22Rv1 (cell line): ENCODE measurements around the gene CLEC16A.

Experiments
- H3K27ac ChIP-seq: fragments of 450-650 bp; 2 replicates; pipeline ENCODE4 v1.5.1; 2017
- ZFX ChIP-seq: fragments of 450-650 bp; IDR thresholded peaks from 2 replicates; pipeline ENCODE4 v1.6.1; 2017; ENCODE audit warnings: antibody characterized with exemption, borderline replicate concordance
- TF ChIP-seq, protein P1 (sequence below): fragments of 450-650 bp; IDR thresholded peaks from 2 replicates; pipeline ENCODE4 v1.5.1; 2017; ENCODE audit warnings: mild to moderate bottlenecking

CLEC16A gene

DNA sequence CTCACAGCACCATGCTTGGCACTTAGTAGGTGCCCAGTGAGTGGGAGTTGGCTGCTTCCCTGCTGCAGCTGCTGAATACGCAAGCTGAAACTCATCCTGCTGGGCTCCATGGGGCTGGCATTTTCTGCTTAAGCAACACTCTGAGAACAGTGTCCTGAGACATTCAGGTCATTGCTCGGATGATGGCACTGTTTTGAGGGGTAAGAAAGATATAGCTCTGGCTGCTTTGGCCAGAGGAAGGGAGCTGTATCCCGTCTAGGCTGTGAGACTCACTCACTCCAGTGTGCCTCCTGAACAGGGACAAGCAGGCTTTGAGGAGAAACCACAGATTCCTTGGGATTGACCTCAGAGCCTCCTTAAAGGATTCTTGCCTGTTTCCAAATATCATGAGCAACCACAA, 120.5 kb downstream of the CLEC16A start:
- TF ChIP-seq, protein P1, sequence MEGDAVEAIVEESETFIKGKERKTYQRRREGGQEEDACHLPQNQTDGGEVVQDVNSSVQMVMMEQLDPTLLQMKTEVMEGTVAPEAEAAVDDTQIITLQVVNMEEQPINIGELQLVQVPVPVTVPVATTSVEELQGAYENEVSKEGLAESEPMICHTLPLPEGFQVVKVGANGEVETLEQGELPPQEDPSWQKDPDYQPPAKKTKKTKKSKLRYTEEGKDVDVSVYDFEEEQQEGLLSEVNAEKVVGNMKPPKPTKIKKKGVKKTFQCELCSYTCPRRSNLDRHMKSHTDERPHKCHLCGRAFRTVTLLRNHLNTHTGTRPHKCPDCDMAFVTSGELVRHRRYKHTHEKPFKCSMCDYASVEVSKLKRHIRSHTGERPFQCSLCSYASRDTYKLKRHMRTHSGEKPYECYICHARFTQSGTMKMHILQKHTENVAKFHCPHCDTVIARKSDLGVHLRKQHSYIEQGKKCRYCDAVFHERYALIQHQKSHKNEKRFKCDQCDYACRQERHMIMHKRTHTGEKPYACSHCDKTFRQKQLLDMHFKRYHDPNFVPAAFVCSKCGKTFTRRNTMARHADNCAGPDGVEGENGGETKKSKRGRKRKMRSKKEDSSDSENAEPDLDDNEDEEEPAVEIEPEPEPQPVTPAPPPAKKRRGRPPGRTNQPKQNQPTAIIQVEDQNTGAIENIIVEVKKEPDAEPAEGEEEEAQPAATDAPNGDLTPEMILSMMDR: no peak
- no peak for TF ChIP-seq ZFX
- H3K27ac ChIP-seq: no peak overlapping the region

- TF ChIP-seq, protein P1: no peak
- TF ChIP-seq ZFX: no peak
- H3K27ac ChIP-seq: no peak overlapping the region
These were observed 122.0 kb downstream of the CLEC16A start for GRCh38 chr16:11066261-11066870.

GRCh38 chr16:11067266-11067665, 122.9 kb downstream of the CLEC16A start:
- TF ChIP-seq, protein P1: no peak
- no peak for TF ChIP-seq ZFX
- no peak overlapping the region for H3K27ac ChIP-seq

DNA sequence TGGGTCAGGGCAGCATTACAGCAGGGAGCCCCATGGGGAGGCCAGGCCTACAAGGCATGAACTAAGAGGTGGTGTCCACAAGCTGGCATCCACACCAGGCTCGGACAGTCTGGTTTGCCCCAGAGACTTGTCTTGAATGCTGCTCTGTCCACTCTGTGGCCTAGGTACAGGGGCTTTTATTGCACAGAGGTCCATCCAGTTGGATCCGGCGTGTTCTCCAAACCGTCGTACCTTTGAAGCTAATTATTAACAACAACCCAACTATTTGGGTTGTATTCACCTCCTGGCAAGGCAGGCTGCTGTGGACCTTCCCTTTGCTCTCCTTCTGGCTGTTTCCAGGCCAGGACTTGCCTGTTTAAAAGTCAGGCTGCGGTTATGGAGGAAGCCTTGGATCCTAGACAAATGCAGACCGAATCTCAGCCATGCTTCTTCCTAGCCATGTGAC, 123.4 kb downstream of the CLEC16A start:
- no peak overlapping the region for H3K27ac ChIP-seq
- no peak for TF ChIP-seq ZFX
- TF ChIP-seq, protein P1: no peak

DNA sequence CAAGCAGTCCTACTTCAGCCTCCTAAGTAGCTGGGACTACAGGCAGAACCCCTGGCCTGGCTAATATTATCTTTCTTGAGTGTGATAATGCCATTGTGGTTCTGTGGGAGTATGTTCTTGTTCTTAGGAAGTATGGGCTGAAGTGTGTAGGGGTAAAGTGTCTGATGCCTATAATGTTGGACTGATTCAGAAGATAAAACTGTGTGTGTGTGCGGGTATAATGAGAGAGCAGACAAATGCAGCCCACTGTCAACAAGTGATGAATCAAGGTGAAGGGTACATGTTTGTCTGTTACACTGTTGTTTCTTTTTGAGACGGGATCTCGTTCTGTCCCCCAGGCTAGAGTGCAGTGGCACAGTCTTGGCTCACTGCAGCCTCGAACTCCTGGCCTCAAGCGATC, 127.5 kb downstream of the CLEC16A start:
- no peak overlapping the region for H3K27ac ChIP-seq
- TF ChIP-seq, protein P1: no peak
- TF ChIP-seq ZFX: no peak

DNA sequence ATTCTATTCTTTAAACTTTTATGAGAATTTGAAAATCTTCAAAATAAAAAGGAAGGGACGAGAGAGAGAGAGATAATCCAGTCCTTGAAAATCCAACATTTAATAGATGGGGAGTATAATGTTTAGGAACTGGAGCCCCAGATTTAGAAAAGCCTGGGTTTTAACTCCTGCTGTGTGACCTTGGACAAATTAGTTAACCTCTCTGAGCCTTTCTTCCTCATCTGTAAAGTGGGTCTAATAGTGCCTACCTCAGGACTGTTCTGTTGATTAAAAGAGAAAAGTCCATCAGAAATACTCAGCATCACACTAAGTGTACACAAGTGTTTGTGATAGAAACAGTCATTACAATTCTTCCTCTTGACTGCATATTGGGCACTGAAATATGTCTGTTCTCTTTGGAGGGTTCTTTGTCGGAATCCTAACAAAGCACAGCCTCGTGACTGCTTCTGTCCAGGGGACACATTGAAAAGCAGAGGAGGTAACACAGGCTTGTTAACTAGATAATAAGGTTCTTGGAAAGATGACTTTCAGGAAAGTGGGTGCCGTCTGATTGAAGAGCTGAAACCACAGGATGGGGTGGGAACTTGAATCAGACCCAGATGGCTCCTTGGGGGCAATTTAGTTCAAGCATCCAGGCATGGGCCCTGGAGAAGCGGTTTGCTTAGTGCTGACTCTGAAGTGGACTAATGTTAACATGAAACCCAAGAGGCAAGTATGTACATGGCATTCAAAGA, 128.2 kb downstream of the CLEC16A start:
- no peak overlapping the region for H3K27ac ChIP-seq
- no peak for TF ChIP-seq ZFX

DNA sequence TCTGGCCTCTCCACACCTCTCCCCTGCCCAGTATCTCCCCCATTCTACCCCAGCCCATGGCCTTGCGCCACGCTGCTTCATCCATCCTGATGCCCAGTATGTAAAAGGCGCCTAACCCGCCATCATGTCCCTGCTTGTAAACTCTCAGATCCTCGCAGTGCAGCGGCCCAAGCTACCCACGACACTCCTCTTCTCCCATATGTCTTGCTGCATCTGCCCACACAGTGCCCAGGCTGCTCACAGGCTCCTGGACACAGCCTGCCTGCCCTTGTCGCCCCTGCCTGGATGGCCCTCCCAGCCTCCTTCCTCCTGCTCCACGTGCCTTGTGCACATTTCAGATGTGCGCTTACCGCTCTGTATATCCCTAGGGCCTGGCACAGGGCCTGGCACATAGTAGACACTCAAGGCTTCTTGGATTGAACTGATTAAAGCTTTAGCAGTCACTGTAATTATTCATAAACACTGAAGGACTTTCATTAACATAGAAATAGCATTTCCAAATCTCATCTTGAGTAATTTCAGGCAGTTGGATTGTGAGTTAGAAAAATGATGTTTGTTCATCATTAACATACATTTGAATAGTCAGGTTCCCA, 129.1 kb downstream of the CLEC16A start:
- TF ChIP-seq, protein P1: no peak
- no peak for TF ChIP-seq ZFX
- no peak overlapping the region for H3K27ac ChIP-seq
